ENCODE data around the gene GLE1.

DNA sequence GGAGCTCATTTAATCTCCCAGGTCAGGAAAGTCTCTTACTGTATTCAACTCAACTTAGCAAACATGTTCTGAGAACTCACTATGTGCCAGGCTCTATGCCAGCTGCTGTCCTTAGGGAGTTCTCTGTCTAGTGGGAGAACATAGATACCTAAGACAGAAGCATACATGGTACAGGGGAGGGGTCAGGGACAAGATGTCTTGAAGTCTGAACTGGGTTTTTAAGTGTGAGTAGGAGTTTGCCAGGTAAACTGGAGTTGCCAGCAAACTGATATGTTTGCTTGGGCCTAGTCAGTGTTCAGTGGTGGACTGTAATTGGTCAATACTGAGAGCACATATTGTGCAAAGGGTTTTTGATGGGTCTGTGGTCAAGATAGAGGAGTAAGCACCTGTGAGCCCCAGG, 18.3 kb upstream of the GLE1 start:
- TF ChIP-seq, protein P1, sequence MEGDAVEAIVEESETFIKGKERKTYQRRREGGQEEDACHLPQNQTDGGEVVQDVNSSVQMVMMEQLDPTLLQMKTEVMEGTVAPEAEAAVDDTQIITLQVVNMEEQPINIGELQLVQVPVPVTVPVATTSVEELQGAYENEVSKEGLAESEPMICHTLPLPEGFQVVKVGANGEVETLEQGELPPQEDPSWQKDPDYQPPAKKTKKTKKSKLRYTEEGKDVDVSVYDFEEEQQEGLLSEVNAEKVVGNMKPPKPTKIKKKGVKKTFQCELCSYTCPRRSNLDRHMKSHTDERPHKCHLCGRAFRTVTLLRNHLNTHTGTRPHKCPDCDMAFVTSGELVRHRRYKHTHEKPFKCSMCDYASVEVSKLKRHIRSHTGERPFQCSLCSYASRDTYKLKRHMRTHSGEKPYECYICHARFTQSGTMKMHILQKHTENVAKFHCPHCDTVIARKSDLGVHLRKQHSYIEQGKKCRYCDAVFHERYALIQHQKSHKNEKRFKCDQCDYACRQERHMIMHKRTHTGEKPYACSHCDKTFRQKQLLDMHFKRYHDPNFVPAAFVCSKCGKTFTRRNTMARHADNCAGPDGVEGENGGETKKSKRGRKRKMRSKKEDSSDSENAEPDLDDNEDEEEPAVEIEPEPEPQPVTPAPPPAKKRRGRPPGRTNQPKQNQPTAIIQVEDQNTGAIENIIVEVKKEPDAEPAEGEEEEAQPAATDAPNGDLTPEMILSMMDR (IDR thresholded peaks at IDR 0.05), result no peak
- TF ChIP-seq POLR2A (IDR thresholded peaks at IDR 0.05), result no peak

Data from Peyer's patch (tissue), 4 donors.